Gastroesophageal sphincter (tissue), 4 donors: ENCODE results near the gene CSRNP3. TPM values are rescaled to one million over a fixed set of nuclear protein-coding genes. Genes with fewer than 3 reads are reported as not detected.

Source experiments
- ATAC-seq: fragments of 150-250 bp; one replicate; pipeline ENCODE4 v1.9.1; 2016; ENCODE audit warnings: mild to moderate bottlenecking, moderate library complexity
- H3K27ac ChIP-seq, 4 donors: fragments of 200-600 bp; sonication (generic) in 3 of 4; 1 replicate in 3 of 4; 2 replicates in 1 of 4; pipeline ENCODE4 v1.5.1; 2016 to 2019
- H3K27me3 ChIP-seq: fragments of 200-600 bp; sonication (generic); one replicate; pipeline ENCODE4 v1.5.1; 2019
- H3K36me3 ChIP-seq, 2 donors: fragments of 200-600 bp; sonication (generic); one replicate each; pipeline ENCODE4 v1.5.1; 2019; ENCODE audit warnings: control low read depth in 1 of 2
- H3K4me1 ChIP-seq, 3 donors: fragments of 200-600 bp; sonication (generic); 1 replicate in 2 of 3; 2 replicates in 1 of 3; pipeline ENCODE4 v1.5.1; 2016 to 2019; ENCODE audit warnings: control low read depth in 2 of 3
- H3K4me3 ChIP-seq, 2 donors: fragments of 200-600 bp; sonication (generic); one replicate each; pipeline ENCODE4 v1.5.1; 2019; ENCODE audit warnings: mild to moderate bottlenecking in 1 of 2, moderate library complexity in 1 of 2
- H3K9me3 ChIP-seq, 3 donors: fragments of 200-600 bp; sonication (generic); one replicate each; pipeline ENCODE4 v1.5.1; 2017 to 2019; ENCODE audit warnings: control low read depth in 2 of 3
- CTCF ChIP-seq, 4 experiments: fragments of 200-600 bp in 2 of 4; fragments of 450-650 bp in 2 of 4; sonication (generic) in 1 of 4; IDR thresholded peaks; one replicate each; pipeline ENCODE4 v1.5.1; 2017 to 2019; ENCODE audit warnings: antibody characterized with exemption in 4 of 4, mild to moderate bottlenecking in 2 of 4, moderate library complexity in 2 of 4
- EP300 ChIP-seq: sonication (generic); formaldehyde crosslinking; IDR thresholded peaks from one replicate; pipeline ENCODE4 v1.6.1; 2017; ENCODE audit warnings: antibody characterized with exemption, mild to moderate bottlenecking
- POLR2A ChIP-seq, 2 donors: fragments of 450-650 bp; IDR thresholded peaks; one replicate each; pipeline ENCODE4 v1.6.1; 2017; ENCODE audit warnings: antibody characterized with exemption in 2 of 2, mild to moderate bottlenecking in 2 of 2, moderate library complexity in 1 of 2
- POLR2AphosphoS5 ChIP-seq: sonication (generic); formaldehyde crosslinking; IDR thresholded peaks from one replicate; pipeline ENCODE4 v1.6.1; 2017; ENCODE audit warnings: antibody characterized with exemption
- WGBS, 2 donors: methylation state at CpG; one replicate each; pipeline ENCODE4 v1.1.5; 2018; ENCODE audit warnings: low coverage in 1 of 2; 5-methylcytosine and 5-hydroxymethylcytosine counted together
- total RNA-seq, 4 donors: library from RNA; depleted of rRNA; stranded (reverse); fragments of >200 nt; gene quantifications; one replicate each; pipeline ENCODE4 v1.1.0, GENCODE V29; 2016

CSRNP3 gene
- total RNA-seq, 4 donors from 2014 or later, result 0.81 to 5.4 (median 3.1) TPM

GRCh38 chr2:165568361-165568760 lies 98.9 kb downstream of the CSRNP3 start:
- Histone ChIP-seq H3K27me3 (no peaks in the 10 kb centered on the region), H3K27ac (no peak overlapping the region), H3K4me3 (no peak overlapping the region), H3K9me3 (no peaks in the 10 kb centered on the region), H3K4me1 (no peaks in the 10 kb centered on the region), H3K36me3 (no peaks in the 10 kb centered on the region)
- TF ChIP-seq POLR2AphosphoS5 (no peak), EP300 (no peak), POLR2A (IDR thresholded peaks at IDR 0.05) (no peak), CTCF (IDR thresholded peaks at IDR 0.05) (no peak)
- no peak for ATAC-seq

GRCh38 chr2:165571477-165571876 lies 102.0 kb downstream of the CSRNP3 start:
- Histone ChIP-seq H3K36me3 (no peaks in the 10 kb centered on the region), H3K27me3 (no peaks in the 10 kb centered on the region), H3K4me3 (no peak overlapping the region), H3K9me3 (no peaks in the 10 kb centered on the region), H3K4me1 (no peaks in the 10 kb centered on the region), H3K27ac (no peak overlapping the region)
- no peak for ATAC-seq
- TF ChIP-seq POLR2AphosphoS5, result no peak
- no peak for TF ChIP-seq CTCF (IDR thresholded peaks at IDR 0.05)
- TF ChIP-seq POLR2A (IDR thresholded peaks at IDR 0.05), result no peak
- no peak for TF ChIP-seq EP300
- WGBS, 2 donors, result 88 to 100% methylated on average over 1 of the region's 1 CpG

- TF ChIP-seq POLR2A (IDR thresholded peaks at IDR 0.05), result no peak
- no peak for TF ChIP-seq CTCF (IDR thresholded peaks at IDR 0.05)
- TF ChIP-seq EP300, result no peak
- TF ChIP-seq POLR2AphosphoS5, result no peak
- H3K4me3 ChIP-seq, result no peak overlapping the region
- H3K4me1 ChIP-seq, result no peaks in the 10 kb centered on the region
- H3K36me3 ChIP-seq, result no peaks in the 10 kb centered on the region
- H3K27me3 ChIP-seq, result no peaks in the 10 kb centered on the region
- 45 to 59% methylated on average over 2 to 3 of the region's 3 CpGs for WGBS, 2 donors
- ATAC-seq, result no peak
- H3K27ac ChIP-seq, result no peak overlapping the region
- H3K9me3 ChIP-seq, result no peaks in the 10 kb centered on the region
Observed at GRCh38 chr2:165572151-165572550, 102.7 kb downstream of the CSRNP3 start.

- TF ChIP-seq POLR2AphosphoS5 (no peak), POLR2A (IDR thresholded peaks at IDR 0.05) (no peak), CTCF (IDR thresholded peaks at IDR 0.05) (no peak), EP300 (no peak)
- Histone ChIP-seq H3K4me3 (peak overlapping the region; percentile 18 to 40), H3K4me1 (no peaks in the 10 kb centered on the region), H3K36me3 (no peaks in the 10 kb centered on the region), H3K27me3 (no peaks in the 10 kb centered on the region), H3K27ac (peak overlapping the region in 1 of 4 donors; percentile 8), H3K9me3 (no peaks in the 10 kb centered on the region)
- 38 to 46% methylated on average over 9 to 12 of the region's 17 CpGs for WGBS, 2 donors
- no peak for ATAC-seq
Observed at GRCh38 chr2:165573534-165574461, 104.3 kb downstream of the CSRNP3 start.

- no peak overlapping the region for H3K4me3 ChIP-seq
Observed at GRCh38 chr2:165575044-165575615, 105.6 kb downstream of the CSRNP3 start.

More at GRCh38 chr2:165575044-165575615, 105.6 kb downstream of the CSRNP3 start:
- H3K27me3 ChIP-seq, result no peaks in the 10 kb centered on the region
- no peak for ATAC-seq
- TF ChIP-seq POLR2A (IDR thresholded peaks at IDR 0.05) (no peak), CTCF (IDR thresholded peaks at IDR 0.05) (no peak), POLR2AphosphoS5 (no peak), EP300 (no peak)
- H3K36me3 ChIP-seq, result no peaks in the 10 kb centered on the region
- no peaks in the 10 kb centered on the region for H3K4me1 ChIP-seq
- H3K27ac ChIP-seq, result no peak overlapping the region
- H3K9me3 ChIP-seq, result no peaks in the 10 kb centered on the region
- 48 to 74% methylated on average over 2 of the region's 2 CpGs for WGBS, 2 donors
